K562 (cell line): Measurements from ENCODE around the gene SCAPER. TPM values are rescaled to one million over a fixed set of nuclear protein-coding genes. Genes with fewer than 3 reads are reported as not detected.
"Not testable (repeated sequence)": the region's sequence is repeated elsewhere in the genome, so short reads cannot be mapped to it uniquely, and the experiment has no call there.

Experiments
- ATAC-seq: fragments of 200-7000 bp; cut with Tn5 transposase; 3 replicates; pipeline ENCODE4 v1.9.1; 2020; ENCODE audit warnings: moderate library complexity
- BruUV-seq: library from RNA; stranded (reverse); fragments of 400-500 nt; replicated peaks from 2 replicates; lab custom pipeline; 2021; lab: Mats Ljungman, UMichigan
- CTCF ChIA-PET: fragments of 300-600 bp; formaldehyde crosslinking; extraction: SDS; loops from one replicate; lab custom pipeline; 2021; ENCODE audit warnings: low intra/inter-chr PET ratio; lab: Yijun Ruan, JAX
- POLR2A ChIA-PET: fragments of 300-600, 350-650 bp; sonication (Branson Sonifier 250); formaldehyde crosslinking; extraction: SDS; loops from one replicate; lab custom pipeline; 2021; ENCODE audit warnings: antibody characterized with exemption, inconsistent platforms; lab: Yijun Ruan, JAX
- DNase-seq, 4 experiments: peaks; one replicate each; pipeline versions ENCODE4 v3.0.0 to v3.0.0-alpha.2; 2011 to 2018; ENCODE audit warnings: low spot score in 3 of 4, mixed read lengths in 3 of 4; ENCODE audit errors: extremely low read depth in 1 of 4
- FAIRE-seq: peaks from 2 replicates; lab custom pipeline; 2011; peaks lifted over from hg19 to GRCh38; lab: Jason Lieb, UNC
- H2AFZ ChIP-seq: 2 replicates; pipeline ENCODE4 v1.6.0; 2011; ENCODE audit warnings: low read depth, low read length, control low read depth, inconsistent platforms
- H3K27ac ChIP-seq: fragments of 200-600 bp; 3 replicates; pipeline ENCODE4 v1.8.0; 2011; ENCODE audit warnings: low read depth, mild to moderate bottlenecking, control low read depth, inconsistent platforms, low read length, moderate library complexity, mixed read lengths; ENCODE audit errors: extremely low read depth
- H3K27me3 ChIP-seq, 2 experiments: fragments of 300-600 bp in 1 of 2; 2 replicates in 1 of 2; 3 replicates in 1 of 2; pipeline versions ENCODE4 v1.6.0 to v1.8.0; 2011; ENCODE audit warnings: inconsistent platforms in 2 of 2, low read length in 2 of 2, mild to moderate bottlenecking in 1 of 2, mixed read lengths in 1 of 2, moderate library complexity in 1 of 2; ENCODE audit not compliant: control insufficient read depth in 2 of 2, insufficient read depth in 2 of 2
- H3K36me3 ChIP-seq: fragments of 300-600 bp; 3 replicates; pipeline ENCODE4 v1.8.0; 2011; ENCODE audit warnings: mild to moderate bottlenecking, low read length, inconsistent platforms; ENCODE audit not compliant: control insufficient read depth, insufficient read depth
- H3K4me1 ChIP-seq, 2 experiments: fragments of 200-600 bp in 1 of 2; replicated peaks in 1 of 2; 2 replicates in 1 of 2; 3 replicates in 1 of 2; pipeline versions ENCODE4 v1.5.1 to v1.8.0; 2011; ENCODE audit warnings: inconsistent platforms in 2 of 2, low read length in 2 of 2, mild to moderate bottlenecking in 1 of 2, mixed read lengths in 1 of 2, moderate library complexity in 1 of 2; ENCODE audit not compliant: control insufficient read depth in 2 of 2, insufficient read depth in 2 of 2
- H3K4me2 ChIP-seq: 2 replicates; pipeline ENCODE4 v1.6.1; 2011; ENCODE audit warnings: low read length, control low read depth, inconsistent platforms, mixed read lengths; ENCODE audit not compliant: insufficient read depth
- H3K4me3 ChIP-seq: fragments of 200-600 bp; sonication (generic), shearing (Covaris generic); 2 replicates; pipeline ENCODE4 v1.5.1; 2016; ENCODE audit warnings: control low read depth, inconsistent platforms
- H3K79me2 ChIP-seq: fragments of 200-600 bp; 3 replicates; pipeline ENCODE4 v1.8.0; 2011; ENCODE audit warnings: low read length, inconsistent platforms; ENCODE audit not compliant: control insufficient read depth, insufficient read depth
- H3K9ac ChIP-seq, 2 experiments: 2 replicates each; pipeline versions ENCODE4 v1.6.0 to v1.6.1; 2011; ENCODE audit warnings: low read depth in 2 of 2, low read length in 2 of 2, control low read depth in 1 of 2, inconsistent platforms in 1 of 2, mild to moderate bottlenecking in 1 of 2, mixed read lengths in 1 of 2; ENCODE audit not compliant: insufficient read depth in 1 of 2
- H3K9me1 ChIP-seq: one replicate; pipeline ENCODE4 v1.6.0; 2011; ENCODE audit warnings: inconsistent platforms, mild to moderate bottlenecking, low read length, moderate library complexity; ENCODE audit not compliant: control insufficient read depth, insufficient read depth
- H3K9me3 ChIP-seq: replicated peaks from 2 replicates; pipeline ENCODE4 v1.5.1; 2011; ENCODE audit warnings: low read depth, low read length, inconsistent platforms; ENCODE audit not compliant: control insufficient read depth, insufficient read depth
- H4K20me1 ChIP-seq: replicated peaks from 2 replicates; pipeline ENCODE4 v1.6.1; 2011; ENCODE audit warnings: low read length, inconsistent platforms, mixed read lengths; ENCODE audit not compliant: control insufficient read depth, insufficient read depth
- NFE2 ChIP-seq: IDR thresholded peaks from 2 replicates; pipeline ENCODE4 v1.6.1; 2014; ENCODE audit warnings: antibody characterized with exemption, low read depth
- NR2C1 ChIP-seq, 2 experiments: fragments of 450-650 bp; IDR thresholded peaks; 2 replicates each; pipeline ENCODE4 v1.6.1; 2017; ENCODE audit warnings: mild to moderate bottlenecking in 2 of 2, antibody characterized with exemption in 1 of 2, inconsistent platforms in 1 of 2, missing compliant biosample characterization in 1 of 2, missing genetic modification characterization in 1 of 2
- ZBTB12 ChIP-seq: fragments of 250-450 bp; sonication (Bioruptor Pico); IDR thresholded peaks from 2 replicates; pipeline ENCODE4 v1.4.0; 2020
- ZNF512 ChIP-seq: IDR thresholded peaks from 2 replicates; pipeline ENCODE4 v1.6.1; 2016; ENCODE audit warnings: missing genetic modification characterization, missing compliant biosample characterization
- whole genome bisulfite sequencing: fragments of 100-300 bp; shearing (Covaris generic); methylation state at CpG from one replicate; pipeline ENCODE4 v1.1.6; 2016; ENCODE audit warnings: low coverage, mixed read lengths; ENCODE audit not compliant: insufficient coverage; ENCODE audit errors: missing lambda C conversion rate; 5-methylcytosine and 5-hydroxymethylcytosine counted together
- in situ Hi-C: fragments of 300-500 bp; cut with MboI; formaldehyde crosslinking; loops from 4 replicates; pipeline ENCODE4 v1.15.0; 2018; ENCODE audit warnings: inconsistent platforms, mixed read lengths
- intact Hi-C: fragments of 100-400 bp; cut with micrococcal nuclease; formaldehyde crosslinking; loops from 2 replicates; pipeline ENCODE4 v1.14.2; 2022
- polyA plus RNA-seq, 8 experiments: library from polyadenylated mRNA; depleted of rRNA in 4 of 8; stranded (reverse) in 5 of 8; unstranded in 3 of 8; fragments of >200 nt; fragmentation: Nextera tagmentation in 2 of 8; fragmentation: Illumina TruSeq in 1 of 8; extraction: Ambion mirVana in 2 of 8; extraction: Trizol in 1 of 8; gene quantifications; 2 replicates each; pipeline versions ENCODE4 v1.2.1 to v1.2.3, GENCODE V29; 2011 to 2014; ENCODE audit warnings: inconsistent platforms in 1 of 8, missing spikeins in 1 of 8
- total RNA-seq, 7 experiments: library from RNA; depleted of rRNA in 6 of 7; stranded (reverse); fragments of >200 nt in 6 of 7; fragmentation: Illumina TruSeq in 2 of 7; extraction: Trizol in 2 of 7; gene quantifications; 2 replicates each; pipeline versions ENCODE4 v1.2.1 to v1.2.3, GENCODE V29; 2011 to 2021; ENCODE audit warnings: low replicate concordance in 1 of 7

Gene SCAPER
- total and polyA plus RNA-seq, 9 of the 15 experiments (the other 6 are each of a cell fraction or from before 2014, with no cell fraction given): 1.3 to 5.7 (median 3.2) TPM

DNA sequence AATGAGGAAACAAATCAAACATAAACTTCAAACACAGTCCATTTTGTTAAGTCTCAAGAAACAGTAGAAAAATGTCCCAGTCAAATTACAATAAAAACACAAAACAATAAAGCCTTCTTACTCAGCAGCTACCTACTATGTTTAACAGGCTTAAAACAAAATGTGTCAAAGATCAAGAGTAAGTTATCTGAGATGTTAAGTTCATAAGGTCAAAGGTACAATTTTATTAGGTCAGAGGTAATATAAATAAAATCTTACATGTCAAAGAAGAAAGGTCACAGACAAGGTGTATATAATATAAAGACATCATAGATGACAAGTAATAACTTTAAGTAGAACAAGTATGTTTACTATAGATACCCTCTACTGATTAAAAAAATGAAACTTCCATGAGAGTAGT, 208.3 kb downstream of the SCAPER start:
- intact Hi-C loops: no loop called here
- Histone ChIP-seq H3K36me3 (no peaks in the 10 kb centered on the region), H3K4me2 (no peak overlapping the region), H3K4me3 (no peak overlapping the region), H3K4me1 (no peaks in the 10 kb centered on the region), H2AFZ (no peak overlapping the region), H3K27ac (no peak overlapping the region), H3K27me3 (no peaks in the 10 kb centered on the region), H4K20me1 (no peaks in the 10 kb centered on the region), H3K9ac (no peak overlapping the region), H3K9me3 (no peaks in the 10 kb centered on the region), H3K79me2 (no peaks in the 10 kb centered on the region), H3K9me1 (no peaks in the 10 kb centered on the region)
- POLR2A ChIA-PET: interaction anchor here (1.5 kb wide), 1 partner anchor 9 kb away, joined by 4 read pairs; no protein-coding TSS in a partner anchor
- ATAC-seq: no peak
- in situ Hi-C loops: no loop called here
- no peak for DNase-seq
- CTCF ChIA-PET: no interaction called here
- no TSS peak for BruUV-seq
- FAIRE-seq: no peak
- no peak for TF ChIP-seq NFE2
- TF ChIP-seq ZBTB12 (CRISPR knock-in tag): no peak
- TF ChIP-seq NR2C1 (IDR thresholded peaks at IDR 0.05): no peak
- 0 out of 2 replicates have a peak, but pooled peaks have one; percentile 30 for TF ChIP-seq NR2C1 (tag; IDR thresholded peaks at IDR 0.05)

- DNase-seq, H3K27me3 ChIP-seq, H3K9me3 ChIP-seq, POLR2A ChIA-PET, FAIRE-seq, H3K9me1 ChIP-seq, H4K20me1 ChIP-seq, H3K27ac ChIP-seq, H3K79me2 ChIP-seq, H3K4me2 ChIP-seq, in situ Hi-C loops, H3K9ac ChIP-seq, intact Hi-C loops, H3K4me3 ChIP-seq, H3K36me3 ChIP-seq, H3K4me1 ChIP-seq, ATAC-seq, CTCF ChIA-PET, H2AFZ ChIP-seq, BruUV-seq: not testable (repeated sequence)
- 93% methylated on average over 1 of the region's 1 CpG for WGBS
- 0 out of 2 replicates have a peak, but pooled peaks have one; percentile 51 for TF ChIP-seq ZNF512 (tag)
Observed at GRCh38 chr15:76692546-76692945, 212.6 kb downstream of the SCAPER start.
